GM23248 (cell line): ENCODE measurements around the gene PREB. TPM values are rescaled to one million over a fixed set of nuclear protein-coding genes. Genes with fewer than 3 reads are reported as not detected.
"Not testable (repeated sequence)": the region's sequence is repeated elsewhere in the genome, so short reads cannot be mapped to it uniquely, and the experiment has no call there.

Experiments used
- DNase-seq: peaks from one replicate; pipeline ENCODE4 v3.0.0-alpha.2; 2015
- H2AFZ ChIP-seq: fragments of 200-600 bp; sonication (generic); 2 replicates; pipeline ENCODE4 v1.6.1; 2016; ENCODE audit warnings: antibody characterized with exemption
- H3F3A ChIP-seq: fragments of 200-600 bp; sonication (generic); 2 replicates; pipeline ENCODE4 v1.6.1; 2016; ENCODE audit warnings: mild to moderate bottlenecking, antibody characterized with exemption, mixed run types; ENCODE audit not compliant: insufficient read depth
- H3K27ac ChIP-seq: fragments of 200-600 bp; sonication (generic); 2 replicates; pipeline ENCODE4 v1.5.1; 2016; ENCODE audit warnings: mild to moderate bottlenecking
- H3K27me3 ChIP-seq: fragments of 200-600 bp; sonication (generic); replicated peaks from 2 replicates; pipeline ENCODE4 v1.6.1; 2016; ENCODE audit warnings: mild to moderate bottlenecking; ENCODE audit not compliant: insufficient read depth
- H3K36me3 ChIP-seq: fragments of 200-600 bp; sonication (generic); 2 replicates; pipeline ENCODE4 v1.6.1; 2016; ENCODE audit warnings: low read depth, mild to moderate bottlenecking
- H3K4me1 ChIP-seq: fragments of 200-600 bp; sonication (generic); 2 replicates; pipeline ENCODE4 v1.6.1; 2016; ENCODE audit warnings: mild to moderate bottlenecking; ENCODE audit not compliant: insufficient read depth
- H3K4me2 ChIP-seq: fragments of 200-600 bp; sonication (generic); one replicate; pipeline ENCODE4 v1.6.1; 2016; ENCODE audit warnings: mild to moderate bottlenecking; ENCODE audit not compliant: unreplicated experiment
- H3K4me3 ChIP-seq: fragments of 200-600 bp; sonication (generic); 2 replicates; pipeline ENCODE4 v1.5.1; 2016; ENCODE audit warnings: mild to moderate bottlenecking
- H3K79me2 ChIP-seq: fragments of 200-600 bp; sonication (generic); 2 replicates; pipeline ENCODE4 v1.6.1; 2016; ENCODE audit warnings: mild to moderate bottlenecking; ENCODE audit not compliant: insufficient read depth
- H3K9ac ChIP-seq: fragments of 200-600 bp; sonication (generic); 2 replicates; pipeline ENCODE4 v1.6.1; 2016; ENCODE audit warnings: mild to moderate bottlenecking
- H3K9me2 ChIP-seq: fragments of 200-600 bp; sonication (generic); 2 replicates; pipeline ENCODE4 v1.6.1; 2016; ENCODE audit warnings: mixed run types, mild to moderate bottlenecking, moderate library complexity; ENCODE audit not compliant: insufficient read depth
- H3K9me3 ChIP-seq: fragments of 200-600 bp; sonication (generic); one replicate; pipeline ENCODE4 v1.6.1; 2017; ENCODE audit warnings: low read depth
- H4K20me1 ChIP-seq: fragments of 200-600 bp; sonication (generic); 2 replicates; pipeline ENCODE4 v1.6.0; 2016; ENCODE audit not compliant: insufficient read depth
- EZH2 ChIP-seq: fragments of 200-600 bp; sonication (generic); IDR thresholded peaks from 2 replicates; pipeline ENCODE4 v1.6.1; 2018; ENCODE audit warnings: antibody characterized with exemption, mild to moderate bottlenecking; ENCODE audit not compliant: insufficient read depth, poor library complexity, severe bottlenecking
- EZH2phosphoT487 ChIP-seq: fragments of 200-600 bp; sonication (generic); IDR thresholded peaks from 2 replicates; pipeline ENCODE4 v1.6.1; 2018; ENCODE audit warnings: antibody characterized with exemption, moderate library complexity, mild to moderate bottlenecking, low read depth; ENCODE audit not compliant: insufficient read depth
- WGBS, 2 experiments: methylation state at CpG; one replicate each; pipeline ENCODE4 v1.1.6; 2015 to 2017; ENCODE audit warnings: low lambda C conversion rate in 2 of 2, low coverage in 1 of 2; ENCODE audit errors: missing lambda C conversion rate in 2 of 2; 5-methylcytosine and 5-hydroxymethylcytosine counted together
- in situ Hi-C: fragments of 300-500 bp; cut with MboI; formaldehyde crosslinking; loops from 2 replicates; pipeline ENCODE4 v1.15.0; 2020
- polyA plus RNA-seq: library from polyadenylated mRNA; unstranded; fragments of >200 nt; fragmentation: Nextera tagmentation; extraction: Ambion mirVana; gene quantifications from 2 replicates; pipeline ENCODE4 v1.2.1, GENCODE V29; 2016
- total RNA-seq: library from RNA; depleted of rRNA; stranded (reverse); fragments of >200 nt; shearing (Covaris generic); gene quantifications from 2 replicates; pipeline ENCODE4 v1.2.3, GENCODE V29; 2014

PREB gene
- total and polyA plus RNA-seq, 2 experiments from 2014 or later = 45.0 to 52.2 TPM

DNA sequence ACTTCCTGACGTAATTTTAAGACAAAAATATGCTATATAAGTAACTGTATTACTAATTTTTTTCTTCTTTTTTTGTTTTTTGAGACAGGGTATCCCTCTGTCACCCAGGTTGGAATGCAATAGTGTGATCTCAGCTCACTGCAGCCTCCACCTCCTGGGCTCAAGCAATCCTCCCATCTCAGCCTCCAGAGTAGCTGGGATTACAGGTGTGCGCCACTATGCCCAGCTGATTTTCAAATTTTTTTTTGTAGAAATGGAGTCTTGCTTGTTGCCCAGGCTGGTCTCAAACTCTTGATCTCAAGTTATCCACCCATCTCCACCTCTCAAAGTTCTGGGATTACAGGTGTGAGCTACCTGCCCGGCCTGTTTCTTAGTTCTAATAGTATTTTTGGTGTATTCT is 44.0 kb upstream of the PREB start:
- Histone ChIP-seq H3K4me1 (peaks cover 25% of the 10 kb centered on the region), H4K20me1 (no peaks in the 10 kb centered on the region), H3K27me3 (peaks cover 27% of the 10 kb centered on the region), H3K4me2 (no peak overlapping the region), H3K79me2 (no peaks in the 10 kb centered on the region), H2AFZ (no peak overlapping the region), H3K9ac (no peak overlapping the region), H3F3A (peaks cover 26% of the 10 kb centered on the region), H3K9me2 (no peaks in the 10 kb centered on the region), H3K9me3 (no peaks in the 10 kb centered on the region), H3K27ac (no peak overlapping the region), H3K36me3 (no peaks in the 10 kb centered on the region), H3K4me3 (no peak overlapping the region)
- no peak for DNase-seq
- in situ Hi-C loops = no loop called here
- 82 to 83% methylated on average over 3 of the region's 3 CpGs for WGBS, 2 experiments
- TF ChIP-seq EZH2 = no peak
- no peak for TF ChIP-seq EZH2phosphoT487

- H2AFZ ChIP-seq = no peak overlapping the region
- in situ Hi-C loops = no loop called here
- no peak overlapping the region for H3K4me3 ChIP-seq
- no peak for TF ChIP-seq EZH2phosphoT487
- no peak for TF ChIP-seq EZH2
- no peak for DNase-seq
- H3K9me3 ChIP-seq = no peaks in the 10 kb centered on the region
- no peaks in the 10 kb centered on the region for H3K36me3 ChIP-seq
- no peaks in the 10 kb centered on the region for H3K9me2 ChIP-seq
- no peaks in the 10 kb centered on the region for H4K20me1 ChIP-seq
- H3K79me2 ChIP-seq = no peaks in the 10 kb centered on the region
- no peak overlapping the region for H3K9ac ChIP-seq
- H3K27ac ChIP-seq = no peak overlapping the region
- H3K4me2 ChIP-seq = no peak overlapping the region
- 76 to 81% methylated on average over 15 of the region's 15 CpGs for WGBS, 2 experiments
- H3F3A ChIP-seq = peaks cover 20% of the 10 kb centered on the region
- peaks cover 35% of the 10 kb centered on the region for H3K27me3 ChIP-seq
- peaks cover 19% of the 10 kb centered on the region for H3K4me1 ChIP-seq
Measured at GRCh38 chr2:27177441-27178351, 43.3 kb upstream of the PREB start.

GRCh38 chr2:27175781-27176180 is 41.3 kb upstream of the PREB start:
- H3K4me1 ChIP-seq, H3K27ac ChIP-seq, H3K9me3 ChIP-seq, H3F3A ChIP-seq, in situ Hi-C loops, H3K4me3 ChIP-seq, H3K36me3 ChIP-seq, H3K9ac ChIP-seq, H4K20me1 ChIP-seq, H3K9me2 ChIP-seq, H3K79me2 ChIP-seq, H2AFZ ChIP-seq, H3K4me2 ChIP-seq, DNase-seq: not testable (repeated sequence)
- peaks cover 46% of the 10 kb centered on the region for H3K27me3 ChIP-seq
- 57 to 74% methylated on average over 4 of the region's 4 CpGs for WGBS, 2 experiments

GRCh38 chr2:27175330-27175729 is 40.9 kb upstream of the PREB start:
- DNase-seq = no peak
- no peaks in the 10 kb centered on the region for H3K9me2 ChIP-seq

More at GRCh38 chr2:27175330-27175729, 40.9 kb upstream of the PREB start:
- Histone ChIP-seq H3K27me3 (peaks cover 51% of the 10 kb centered on the region), H3K79me2 (no peaks in the 10 kb centered on the region), H3K4me3 (no peak overlapping the region), H3K4me1 (peaks cover 5% of the 10 kb centered on the region; the same call in 1 of the 2 replicates), H2AFZ (no peak overlapping the region), H4K20me1 (no peaks in the 10 kb centered on the region), H3F3A (no peaks in the 10 kb centered on the region), H3K9ac (no peak overlapping the region), H3K36me3 (no peaks in the 10 kb centered on the region), H3K27ac (no peak overlapping the region), H3K4me2 (no peak overlapping the region), H3K9me3 (no peaks in the 10 kb centered on the region)
- in situ Hi-C loops = no loop called here
- TF ChIP-seq EZH2 (no peak), EZH2phosphoT487 (no peak)
- WGBS, 2 experiments = 53 to 56% methylated on average over 8 of the region's 8 CpGs
